HepG2 (cell line): ENCODE measurements around the gene COL18A1. TPM values are rescaled to one million over a fixed set of nuclear protein-coding genes. Genes with fewer than 3 reads are reported as not detected.

Experiments used
- ETV6 ChIP-seq: sonication (generic); formaldehyde crosslinking; conservative IDR thresholded peaks from 2 replicates; pipeline ENCODE4 v1.4.0; 2020; ENCODE audit warnings: missing genetic modification reagents
- JUNB ChIP-seq: sonication (generic); formaldehyde crosslinking; IDR thresholded peaks from 2 replicates; pipeline ENCODE4 v1.8.0; 2022; ENCODE audit warnings: missing genetic modification reagents, mild to moderate bottlenecking, borderline replicate concordance
- JUND ChIP-seq: sonication (generic); formaldehyde crosslinking; IDR thresholded peaks from 2 replicates; pipeline ENCODE4 v1.8.0; 2022; ENCODE audit warnings: mild to moderate bottlenecking, missing genetic modification reagents
- KAT7 ChIP-seq: IDR thresholded peaks from 2 replicates; pipeline ENCODE4 v1.6.1; 2018; ENCODE audit warnings: borderline replicate concordance, missing compliant biosample characterization
- KDM1A ChIP-seq: IDR thresholded peaks from 2 replicates; pipeline ENCODE4 v1.6.1; 2016; ENCODE audit warnings: missing compliant biosample characterization
- NR1H2 ChIP-seq: sonication (generic); formaldehyde crosslinking; IDR thresholded peaks from 2 replicates; pipeline ENCODE4 v1.8.1; 2022; ENCODE audit warnings: low read depth, missing genetic modification reagents, borderline replicate concordance
- THYN1 ChIP-seq: sonication (generic); formaldehyde crosslinking; IDR thresholded peaks from 2 replicates; pipeline ENCODE4 v1.8.1; 2023; ENCODE audit warnings: low read depth, mild to moderate bottlenecking, moderate library complexity, missing genetic modification reagents, borderline replicate concordance
- TOPORS ChIP-seq: sonication (generic); formaldehyde crosslinking; IDR thresholded peaks from 2 replicates; pipeline ENCODE4 v1.8.0; 2023; ENCODE audit warnings: mild to moderate bottlenecking, missing genetic modification reagents
- XRCC5 ChIP-seq: fragments of 200-400 bp; formaldehyde crosslinking; optimal IDR thresholded peaks from 2 replicates; pipeline ENCODE3; 2017; ENCODE audit warnings: mild to moderate bottlenecking, low read length
- ZFP37 ChIP-seq: sonication (generic); formaldehyde crosslinking; IDR thresholded peaks from 2 replicates; pipeline ENCODE4 v1.4.0; 2020; ENCODE audit warnings: missing genetic modification reagents, borderline replicate concordance
- ZNF235 ChIP-seq: sonication (generic); formaldehyde crosslinking; IDR thresholded peaks from 2 replicates; pipeline ENCODE4 v1.8.1; 2023; ENCODE audit warnings: mild to moderate bottlenecking, missing genetic modification reagents, borderline replicate concordance
- ZNF549 ChIP-seq: sonication (generic); formaldehyde crosslinking; IDR thresholded peaks from 2 replicates; pipeline ENCODE4 v1.5.0; 2020; ENCODE audit warnings: missing genetic modification reagents
- ZSCAN21 ChIP-seq: sonication (generic); formaldehyde crosslinking; IDR thresholded peaks from 2 replicates; pipeline ENCODE4 v1.8.0; 2022; ENCODE audit warnings: mild to moderate bottlenecking, missing genetic modification reagents, moderate library complexity, borderline replicate concordance
- polyA plus RNA-seq, 8 experiments: library from polyadenylated mRNA; depleted of rRNA in 3 of 8; stranded (reverse) in 7 of 8; unstranded in 1 of 8; fragments of >200 nt; fragmentation: Illumina TruSeq in 4 of 8; extraction: Trizol in 4 of 8; gene quantifications; 2 replicates each; pipeline versions ENCODE4 v1.2.1 to v1.2.3, GENCODE V29; 2011 to 2016; ENCODE audit warnings: low read depth in 4 of 8, missing spikeins in 1 of 8, mixed read lengths in 1 of 8; ENCODE audit not compliant: insufficient read depth in 1 of 8
- total RNA-seq, 5 experiments: library from RNA; depleted of rRNA; stranded (reverse); fragments of >200 nt; fragmentation: Illumina TruSeq; extraction: Trizol; gene quantifications; 2 replicates each; pipeline ENCODE4 v1.2.3, GENCODE V29; 2016; ENCODE audit warnings: low read depth in 1 of 5
- TF ChIP-seq, protein P1 (sequence below): sonication (generic); formaldehyde crosslinking; IDR thresholded peaks from 2 replicates; pipeline ENCODE4 v1.8.0; 2022; ENCODE audit warnings: mild to moderate bottlenecking, missing genetic modification reagents; ENCODE audit not compliant: insufficient replicate concordance
- TF ChIP-seq, protein P2 (sequence below): sonication (generic); formaldehyde crosslinking; IDR thresholded peaks from 2 replicates; pipeline ENCODE4 v1.5.1; 2020; ENCODE audit warnings: missing genetic modification reagents, mild to moderate bottlenecking, borderline replicate concordance
- TF ChIP-seq, protein P3 (sequence below): sonication (generic); formaldehyde crosslinking; IDR thresholded peaks from 2 replicates; pipeline ENCODE4 v1.5.0; 2020; ENCODE audit warnings: mild to moderate bottlenecking, missing genetic modification reagents
- TF ChIP-seq, protein P4 (sequence below): sonication (generic); IDR thresholded peaks from 2 replicates; pipeline ENCODE4 v1.6.1; 2016; ENCODE audit warnings: low read depth, borderline replicate concordance
- TF ChIP-seq, protein P5 (sequence below): sonication (generic); formaldehyde crosslinking; IDR thresholded peaks from 2 replicates; pipeline ENCODE4 v1.4.0; 2020; ENCODE audit warnings: mild to moderate bottlenecking, missing genetic modification reagents
- TF ChIP-seq, protein P6 (sequence below): sonication (generic); formaldehyde crosslinking; IDR thresholded peaks from 2 replicates; pipeline ENCODE4 v1.8.1; 2023; ENCODE audit warnings: mild to moderate bottlenecking, inconsistent platforms, moderate library complexity, missing genetic modification reagents, borderline replicate concordance

Gene COL18A1
- total and polyA plus RNA-seq, 2 of the 13 experiments (the other 11 are each of a cell fraction or from before 2014, with no cell fraction given): 79.0 to 102 TPM

DNA sequence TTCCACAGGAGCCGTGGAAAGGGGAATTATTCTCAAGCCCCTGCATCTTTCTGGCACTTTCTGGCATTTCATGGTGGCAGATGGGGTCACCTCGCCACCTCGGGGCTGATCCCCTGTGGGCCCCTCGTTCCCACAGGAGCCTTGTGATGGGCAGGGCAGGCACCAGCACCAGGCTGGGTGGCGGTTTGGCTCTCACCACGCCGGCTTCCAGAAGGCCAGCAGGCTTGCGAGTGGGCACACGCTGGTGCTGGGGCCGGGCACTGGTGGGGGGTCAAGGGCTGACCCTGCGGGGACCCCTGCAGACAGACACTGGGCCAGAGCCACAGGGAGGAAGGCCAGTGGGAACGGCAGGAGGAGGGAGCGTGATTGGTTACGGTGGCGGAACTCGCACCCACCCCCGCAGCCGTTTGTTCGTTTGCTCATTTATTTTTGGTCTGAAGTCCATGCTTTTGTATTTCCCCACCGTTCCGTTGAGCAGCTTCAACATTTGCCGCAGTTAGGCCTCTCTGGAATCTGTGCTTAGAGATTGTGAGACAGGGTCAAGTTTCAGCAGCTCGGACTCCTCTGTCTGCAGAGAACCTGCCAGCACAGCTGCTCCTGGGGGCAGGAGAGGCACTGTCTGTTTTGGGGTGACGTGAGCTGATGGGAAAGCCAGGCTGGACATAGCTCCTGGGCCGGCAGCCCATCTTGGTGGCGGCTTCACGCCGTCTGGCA, 5.3 kb downstream of the COL18A1 start (continued):
- TF ChIP-seq, protein P1, sequence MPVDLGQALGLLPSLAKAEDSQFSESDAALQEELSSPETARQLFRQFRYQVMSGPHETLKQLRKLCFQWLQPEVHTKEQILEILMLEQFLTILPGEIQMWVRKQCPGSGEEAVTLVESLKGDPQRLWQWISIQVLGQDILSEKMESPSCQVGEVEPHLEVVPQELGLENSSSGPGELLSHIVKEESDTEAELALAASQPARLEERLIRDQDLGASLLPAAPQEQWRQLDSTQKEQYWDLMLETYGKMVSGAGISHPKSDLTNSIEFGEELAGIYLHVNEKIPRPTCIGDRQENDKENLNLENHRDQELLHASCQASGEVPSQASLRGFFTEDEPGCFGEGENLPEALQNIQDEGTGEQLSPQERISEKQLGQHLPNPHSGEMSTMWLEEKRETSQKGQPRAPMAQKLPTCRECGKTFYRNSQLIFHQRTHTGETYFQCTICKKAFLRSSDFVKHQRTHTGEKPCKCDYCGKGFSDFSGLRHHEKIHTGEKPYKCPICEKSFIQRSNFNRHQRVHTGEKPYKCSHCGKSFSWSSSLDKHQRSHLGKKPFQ: no peak
- TF ChIP-seq, protein P2, sequence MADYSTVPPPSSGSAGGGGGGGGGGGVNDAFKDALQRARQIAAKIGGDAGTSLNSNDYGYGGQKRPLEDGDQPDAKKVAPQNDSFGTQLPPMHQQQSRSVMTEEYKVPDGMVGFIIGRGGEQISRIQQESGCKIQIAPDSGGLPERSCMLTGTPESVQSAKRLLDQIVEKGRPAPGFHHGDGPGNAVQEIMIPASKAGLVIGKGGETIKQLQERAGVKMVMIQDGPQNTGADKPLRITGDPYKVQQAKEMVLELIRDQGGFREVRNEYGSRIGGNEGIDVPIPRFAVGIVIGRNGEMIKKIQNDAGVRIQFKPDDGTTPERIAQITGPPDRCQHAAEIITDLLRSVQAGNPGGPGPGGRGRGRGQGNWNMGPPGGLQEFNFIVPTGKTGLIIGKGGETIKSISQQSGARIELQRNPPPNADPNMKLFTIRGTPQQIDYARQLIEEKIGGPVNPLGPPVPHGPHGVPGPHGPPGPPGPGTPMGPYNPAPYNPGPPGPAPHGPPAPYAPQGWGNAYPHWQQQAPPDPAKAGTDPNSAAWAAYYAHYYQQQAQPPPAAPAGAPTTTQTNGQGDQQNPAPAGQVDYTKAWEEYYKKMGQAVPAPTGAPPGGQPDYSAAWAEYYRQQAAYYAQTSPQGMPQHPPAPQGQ (CRISPR knock-in tag): no peak
- TF ChIP-seq, protein P3, sequence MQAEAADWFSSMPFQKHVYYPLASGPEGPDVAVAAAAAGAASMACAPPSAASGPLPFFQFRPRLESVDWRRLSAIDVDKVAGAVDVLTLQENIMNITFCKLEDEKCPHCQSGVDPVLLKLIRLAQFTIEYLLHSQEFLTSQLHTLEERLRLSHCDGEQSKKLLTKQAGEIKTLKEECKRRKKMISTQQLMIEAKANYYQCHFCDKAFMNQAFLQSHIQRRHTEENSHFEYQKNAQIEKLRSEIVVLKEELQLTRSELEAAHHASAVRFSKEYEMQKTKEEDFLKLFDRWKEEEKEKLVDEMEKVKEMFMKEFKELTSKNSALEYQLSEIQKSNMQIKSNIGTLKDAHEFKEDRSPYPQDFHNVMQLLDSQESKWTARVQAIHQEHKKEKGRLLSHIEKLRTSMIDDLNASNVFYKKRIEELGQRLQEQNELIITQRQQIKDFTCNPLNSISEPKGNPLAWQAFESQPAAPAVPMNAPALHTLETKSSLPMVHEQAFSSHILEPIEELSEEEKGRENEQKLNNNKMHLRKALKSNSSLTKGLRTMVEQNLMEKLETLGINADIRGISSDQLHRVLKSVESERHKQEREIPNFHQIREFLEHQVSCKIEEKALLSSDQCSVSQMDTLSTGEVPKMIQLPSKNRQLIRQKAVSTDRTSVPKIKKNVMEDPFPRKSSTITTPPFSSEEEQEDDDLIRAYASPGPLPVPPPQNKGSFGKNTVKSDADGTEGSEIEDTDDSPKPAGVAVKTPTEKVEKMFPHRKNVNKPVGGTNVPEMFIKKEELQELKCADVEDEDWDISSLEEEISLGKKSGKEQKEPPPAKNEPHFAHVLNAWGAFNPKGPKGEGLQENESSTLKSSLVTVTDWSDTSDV (CRISPR knock-in tag): no peak
- TF ChIP-seq ZFP37 (CRISPR knock-in tag): no peak; the same call in 1 of the 2 replicates
- TF ChIP-seq JUNB (CRISPR knock-in tag): no peak; the same call in 1 of the 2 replicates
- no peak for TF ChIP-seq KAT7 (CRISPR knock-in tag)
- no peak for TF ChIP-seq ZNF235
- TF ChIP-seq XRCC5: no peak
- TF ChIP-seq TOPORS (CRISPR knock-in tag): no peak
- no peak for TF ChIP-seq KDM1A (CRISPR knock-in tag)
- no peak for TF ChIP-seq ZSCAN21 (CRISPR knock-in tag)
- TF ChIP-seq, protein P4, sequence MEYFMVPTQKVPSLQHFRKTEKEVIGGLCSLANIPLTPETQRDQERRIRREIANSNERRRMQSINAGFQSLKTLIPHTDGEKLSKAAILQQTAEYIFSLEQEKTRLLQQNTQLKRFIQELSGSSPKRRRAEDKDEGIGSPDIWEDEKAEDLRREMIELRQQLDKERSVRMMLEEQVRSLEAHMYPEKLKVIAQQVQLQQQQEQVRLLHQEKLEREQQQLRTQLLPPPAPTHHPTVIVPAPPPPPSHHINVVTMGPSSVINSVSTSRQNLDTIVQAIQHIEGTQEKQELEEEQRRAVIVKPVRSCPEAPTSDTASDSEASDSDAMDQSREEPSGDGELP: peak; percentile 53; the same call in 1 of the 2 replicates
- no peak for TF ChIP-seq JUND (CRISPR knock-in tag)
- TF ChIP-seq ZNF549 (CRISPR knock-in tag): no peak
- no peak for TF ChIP-seq THYN1
- no peak for TF ChIP-seq NR1H2 (CRISPR knock-in tag)
- TF ChIP-seq, protein P5, sequence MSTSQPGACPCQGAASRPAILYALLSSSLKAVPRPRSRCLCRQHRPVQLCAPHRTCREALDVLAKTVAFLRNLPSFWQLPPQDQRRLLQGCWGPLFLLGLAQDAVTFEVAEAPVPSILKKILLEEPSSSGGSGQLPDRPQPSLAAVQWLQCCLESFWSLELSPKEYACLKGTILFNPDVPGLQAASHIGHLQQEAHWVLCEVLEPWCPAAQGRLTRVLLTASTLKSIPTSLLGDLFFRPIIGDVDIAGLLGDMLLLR (CRISPR knock-in tag): peak; percentile 37; the same call in 1 of the 2 replicates
- 0 out of 2 replicates have a peak, but pooled peaks have one; percentile 9 for TF ChIP-seq ETV6
- TF ChIP-seq, protein P6, sequence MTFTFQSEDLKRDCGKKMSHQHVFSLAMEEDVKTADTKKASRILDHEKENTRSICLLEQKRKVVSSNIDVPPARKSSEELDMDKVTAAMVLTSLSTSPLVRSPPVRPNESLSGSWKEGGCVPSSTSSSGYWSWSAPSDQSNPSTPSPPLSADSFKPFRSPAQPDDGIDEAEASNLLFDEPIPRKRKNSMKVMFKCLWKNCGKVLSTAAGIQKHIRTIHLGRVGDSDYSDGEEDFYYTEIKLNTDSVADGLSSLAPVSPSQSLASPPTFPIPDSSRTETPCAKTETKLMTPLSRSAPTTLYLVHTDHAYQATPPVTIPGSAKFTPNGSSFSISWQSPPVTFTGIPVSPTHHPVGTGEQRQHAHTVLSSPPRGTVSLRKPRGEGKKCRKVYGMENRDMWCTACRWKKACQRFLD (CRISPR knock-in tag): no peak
